Measurements from ENCODE around the gene KRTAP5-7.
A peak's percentile ranks its signal among the peaks of the same experiment; 100 is the strongest.
"Not testable (repeated sequence)": the region's sequence is repeated elsewhere in the genome, so short reads cannot be mapped to it uniquely, and the experiment has no call there.

The KRTAP5-7 gene

GRCh38 chr11:71557257-71557656, 30.2 kb downstream of the KRTAP5-7 start:
- no peak for TF ChIP-seq CTCF (IDR thresholded peaks at IDR 0.05; ENCODE audit: low read depth, low read length)
- no peak for DNase-seq (ENCODE audit: extremely low read depth, low read depth)

GRCh38 chr11:71558996-71559395, 31.9 kb downstream of the KRTAP5-7 start:
- no peak for TF ChIP-seq CTCF (IDR thresholded peaks at IDR 0.05; ENCODE audit: low read depth, low read length)
- no peak for DNase-seq (ENCODE audit: extremely low read depth, low read depth)

- DNase-seq (ENCODE audit: extremely low read depth, low read depth), result no peak
- TF ChIP-seq CTCF (IDR thresholded peaks at IDR 0.05; ENCODE audit: low read depth, low read length), result no peak
Measured at GRCh38 chr11:71562120-71562519, 35.1 kb downstream of the KRTAP5-7 start.

GRCh38 chr11:71563406-71563805, 36.3 kb downstream of the KRTAP5-7 start:
- peak; percentile 29 for TF ChIP-seq CTCF (IDR thresholded peaks at IDR 0.05; ENCODE audit: low read depth, low read length)
- DNase-seq (ENCODE audit: extremely low read depth, low read depth), result peak; percentile 7

GRCh38 chr11:71564430-71564829, 37.4 kb downstream of the KRTAP5-7 start:
- no peak for TF ChIP-seq CTCF (IDR thresholded peaks at IDR 0.05; ENCODE audit: low read depth, low read length)
- DNase-seq (ENCODE audit: extremely low read depth, low read depth), result no peak

- no peak for DNase-seq (ENCODE audit: extremely low read depth, low read depth)
- no peak for TF ChIP-seq CTCF (IDR thresholded peaks at IDR 0.05; ENCODE audit: low read depth, low read length)
Measured at GRCh38 chr11:71565263-71565662, 38.2 kb downstream of the KRTAP5-7 start, which contains the start of gene KRTAP5-10. Gene KRTAP5-10 (plus strand): TSS chr11:71565563. CDS start chr11:71565588, 25 bp downstream.

GRCh38 chr11:71566081-71566620, 39.1 kb downstream of the KRTAP5-7 start:
- no peak for TF ChIP-seq CTCF (IDR thresholded peaks at IDR 0.05; ENCODE audit: low read depth, low read length)
- DNase-seq (ENCODE audit: extremely low read depth, low read depth), result no peak

- DNase-seq (ENCODE audit: extremely low read depth, low read depth), result not testable (repeated sequence)
Measured at GRCh38 chr11:71566626-71567599, 39.8 kb downstream of the KRTAP5-7 start.

- DNase-seq (ENCODE audit: extremely low read depth, low read depth), result not testable (repeated sequence)
Measured at GRCh38 chr11:71567633-71568032, 40.6 kb downstream of the KRTAP5-7 start.

All from AG09319 (cell line).